GM12878 (cell line): ENCODE measurements around the gene KAZN. TPM values are rescaled to one million over a fixed set of nuclear protein-coding genes. Genes with fewer than 3 reads are reported as not detected.

ENCODE experiments used
- ATAC-seq: fragments of 200-7000 bp; cut with Tn5 transposase; 3 replicates; pipeline ENCODE4 v1.9.1; 2020; ENCODE audit warnings: mild to moderate bottlenecking, moderate library complexity
- BruUV-seq: library from RNA; stranded (reverse); fragments of 400-500 nt; replicated peaks from 2 replicates; lab custom pipeline; 2021; lab: Mats Ljungman, UMichigan
- CTCF ChIA-PET: fragments of 300-600 bp; sonication (Branson Sonifier 250); formaldehyde crosslinking; extraction: SDS; loops from one replicate; lab custom pipeline; 2021; ENCODE audit warnings: inconsistent platforms; lab: Yijun Ruan, JAX
- POLR2A ChIA-PET: fragments of 350-600 bp; formaldehyde crosslinking; extraction: SDS; loops from one replicate; lab custom pipeline; 2021; ENCODE audit warnings: inconsistent platforms; lab: Charles Lee
- RAD21 ChIA-PET: fragments of 300-600 bp; sonication (Branson Sonifier 250); formaldehyde crosslinking; loops from one replicate; lab custom pipeline; 2023; ENCODE audit warnings: antibody characterized with exemption; ENCODE audit not compliant: unreplicated experiment; lab: Charles Lee
- SMC1A ChIA-PET: fragments of 300-600 bp; sonication (Branson Sonifier 250); formaldehyde crosslinking; loops from one replicate; lab custom pipeline; 2023; ENCODE audit not compliant: unreplicated experiment, uncharacterized antibody; lab: Charles Lee
- DNase-seq: peaks from one replicate; pipeline ENCODE4 v3.0.0-alpha.2; 2011; ENCODE audit warnings: low read depth, low spot score
- FAIRE-seq: peaks from 3 replicates; lab custom pipeline; 2011; peaks lifted over from hg19 to GRCh38; lab: Jason Lieb, UNC
- H2AFZ ChIP-seq: 2 replicates; pipeline ENCODE4 v1.6.0; 2011; ENCODE audit warnings: low read depth, low read length, control low read depth; ENCODE audit not compliant: control insufficient read depth
- H3K27ac ChIP-seq: 2 replicates; pipeline ENCODE4 v1.5.1; 2011; ENCODE audit warnings: control low read depth; ENCODE audit not compliant: control insufficient read depth, insufficient read depth
- H3K27me3 ChIP-seq, 2 experiments: replicated peaks in 1 of 2; 2 replicates each; pipeline versions ENCODE4 v1.6.0 to v1.6.1; 2011; ENCODE audit warnings: low read length in 1 of 2; ENCODE audit not compliant: control insufficient read depth in 2 of 2, insufficient read depth in 2 of 2
- H3K36me3 ChIP-seq, 2 experiments: 2 replicates each; pipeline ENCODE4 v1.5.1; 2011; ENCODE audit warnings: low read length in 1 of 2; ENCODE audit not compliant: control insufficient read depth in 2 of 2, insufficient read depth in 2 of 2
- H3K4me1 ChIP-seq: 2 replicates; pipeline ENCODE4 v1.6.1; 2011; ENCODE audit warnings: mild to moderate bottlenecking, low read length, moderate library complexity, mixed read lengths; ENCODE audit not compliant: control insufficient read depth, insufficient read depth
- H3K4me2 ChIP-seq: 2 replicates; pipeline ENCODE4 v1.6.0; 2011; ENCODE audit warnings: control low read depth; ENCODE audit not compliant: control insufficient read depth, insufficient read depth
- H3K4me3 ChIP-seq: fragments of 200-600 bp; sonication (generic); 2 replicates; pipeline ENCODE4 v1.5.1; 2016
- H3K79me2 ChIP-seq: 2 replicates; pipeline ENCODE4 v1.6.0; 2011; ENCODE audit warnings: low read length; ENCODE audit not compliant: control insufficient read depth, insufficient read depth
- H3K9ac ChIP-seq: 2 replicates; pipeline ENCODE4 v1.8.0; 2011; ENCODE audit warnings: low read length, control low read depth, mixed read lengths; ENCODE audit not compliant: control insufficient read depth, insufficient read depth
- H3K9me3 ChIP-seq: replicated peaks from 3 replicates; pipeline ENCODE4 v1.5.1; 2011; ENCODE audit warnings: mild to moderate bottlenecking, low read length; ENCODE audit not compliant: control insufficient read depth, insufficient read depth
- H4K20me1 ChIP-seq: 2 replicates; pipeline ENCODE4 v1.6.0; 2011; ENCODE audit not compliant: control insufficient read depth, insufficient read depth
- BACH1 ChIP-seq: fragments of 450-650 bp; IDR thresholded peaks from 2 replicates; pipeline ENCODE4 v1.6.1; 2017; ENCODE audit warnings: mild to moderate bottlenecking, borderline replicate concordance
- RUNX3 ChIP-seq: IDR thresholded peaks from 2 replicates; pipeline ENCODE4 v1.6.1; 2012; ENCODE audit warnings: low read length, inconsistent platforms
- WGBS: methylation state at CpG from one replicate; pipeline ENCODE4 v1.1.6; 2016; ENCODE audit warnings: low lambda C conversion rate; ENCODE audit not compliant: insufficient replicate concordance, insufficient coverage; ENCODE audit errors: missing lambda C conversion rate; 5-methylcytosine and 5-hydroxymethylcytosine counted together
- in situ Hi-C: fragments of 300-500 bp; cut with MboI; formaldehyde crosslinking; loops from 9 replicates; pipeline ENCODE4 v1.14.3; 2018; ENCODE audit warnings: mixed read lengths
- intact Hi-C: fragments of 100-400 bp; cut with micrococcal nuclease; formaldehyde crosslinking; loops from one replicate; pipeline ENCODE4 v1.14.2; 2022; ENCODE audit not compliant: unreplicated experiment
- polyA plus RNA-seq, 11 experiments: library from polyadenylated mRNA; depleted of rRNA in 4 of 11; unstranded in 6 of 11; stranded (reverse) in 5 of 11; fragments of >200 nt; fragmentation: Nextera tagmentation in 4 of 11; fragmentation: Illumina TruSeq in 1 of 11; extraction: Ambion mirVana in 4 of 11; extraction: Trizol in 1 of 11; gene quantifications; 1 replicate in 1 of 11; 2 replicates in 10 of 11; pipeline versions ENCODE4 v1.2.1 to v1.2.3, GENCODE V29; 2011 to 2016; ENCODE audit warnings: inconsistent platforms in 2 of 11, missing spikeins in 2 of 11, low read depth in 1 of 11
- total RNA-seq, 4 experiments: library from RNA; depleted of rRNA in 3 of 4; stranded (reverse); fragments of >200 nt in 3 of 4; fragmentation: Illumina TruSeq in 1 of 4; extraction: Trizol in 1 of 4; gene quantifications; 2 replicates each; pipeline versions ENCODE4 v1.2.1 to v1.2.3, GENCODE V29; 2013 to 2021
- TF ChIP-seq, protein P1 (sequence below): IDR thresholded peaks from 2 replicates; pipeline ENCODE4 v1.6.1; 2012; ENCODE audit warnings: low read length, inconsistent platforms
- TF ChIP-seq, protein P2 (sequence below): fragments of 450-650 bp; IDR thresholded peaks from 2 replicates; pipeline ENCODE4 v1.6.1; 2016; ENCODE audit warnings: mild to moderate bottlenecking

Gene KAZN
- total and polyA plus RNA-seq, 10 of the 15 experiments (the other 5 are each of a cell fraction or from before 2014, with no cell fraction given), result 0.72 to 4.0 (median 1.2) TPM

DNA sequence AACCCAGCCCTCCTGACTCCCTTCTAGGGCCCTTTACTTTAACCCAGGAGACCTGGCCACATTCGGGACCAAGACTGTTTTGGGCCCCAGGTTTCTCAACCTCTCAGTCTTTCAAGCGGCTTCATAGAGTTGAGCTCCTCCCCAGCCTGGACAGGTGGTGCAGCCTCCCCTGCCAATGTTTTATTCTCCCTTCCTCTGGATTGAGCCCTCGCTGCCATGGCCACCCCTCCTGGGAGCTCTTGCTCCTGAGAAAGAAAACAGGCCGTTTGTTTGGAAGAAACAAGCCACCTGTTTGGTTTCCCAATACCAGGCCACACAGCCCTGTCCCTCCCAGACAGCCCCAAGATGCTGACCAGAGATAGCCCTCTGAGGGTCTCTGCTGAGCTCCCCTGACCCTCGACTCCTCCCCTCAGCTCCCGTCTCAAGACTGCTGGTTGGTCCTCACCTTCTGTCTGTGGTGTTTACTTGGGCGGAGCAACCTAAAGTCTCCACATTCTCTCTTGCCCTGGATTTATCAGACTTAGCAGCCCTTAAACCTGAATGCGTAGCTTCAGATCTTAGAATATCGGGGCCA, 558.4 kb downstream of the KAZN start (continued):
- TF ChIP-seq, protein P1, sequence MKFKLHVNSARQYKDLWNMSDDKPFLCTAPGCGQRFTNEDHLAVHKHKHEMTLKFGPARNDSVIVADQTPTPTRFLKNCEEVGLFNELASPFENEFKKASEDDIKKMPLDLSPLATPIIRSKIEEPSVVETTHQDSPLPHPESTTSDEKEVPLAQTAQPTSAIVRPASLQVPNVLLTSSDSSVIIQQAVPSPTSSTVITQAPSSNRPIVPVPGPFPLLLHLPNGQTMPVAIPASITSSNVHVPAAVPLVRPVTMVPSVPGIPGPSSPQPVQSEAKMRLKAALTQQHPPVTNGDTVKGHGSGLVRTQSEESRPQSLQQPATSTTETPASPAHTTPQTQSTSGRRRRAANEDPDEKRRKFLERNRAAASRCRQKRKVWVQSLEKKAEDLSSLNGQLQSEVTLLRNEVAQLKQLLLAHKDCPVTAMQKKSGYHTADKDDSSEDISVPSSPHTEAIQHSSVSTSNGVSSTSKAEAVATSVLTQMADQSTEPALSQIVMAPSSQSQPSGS, result no peak
- TF ChIP-seq, all 136 proteins: peak for 0

DNA sequence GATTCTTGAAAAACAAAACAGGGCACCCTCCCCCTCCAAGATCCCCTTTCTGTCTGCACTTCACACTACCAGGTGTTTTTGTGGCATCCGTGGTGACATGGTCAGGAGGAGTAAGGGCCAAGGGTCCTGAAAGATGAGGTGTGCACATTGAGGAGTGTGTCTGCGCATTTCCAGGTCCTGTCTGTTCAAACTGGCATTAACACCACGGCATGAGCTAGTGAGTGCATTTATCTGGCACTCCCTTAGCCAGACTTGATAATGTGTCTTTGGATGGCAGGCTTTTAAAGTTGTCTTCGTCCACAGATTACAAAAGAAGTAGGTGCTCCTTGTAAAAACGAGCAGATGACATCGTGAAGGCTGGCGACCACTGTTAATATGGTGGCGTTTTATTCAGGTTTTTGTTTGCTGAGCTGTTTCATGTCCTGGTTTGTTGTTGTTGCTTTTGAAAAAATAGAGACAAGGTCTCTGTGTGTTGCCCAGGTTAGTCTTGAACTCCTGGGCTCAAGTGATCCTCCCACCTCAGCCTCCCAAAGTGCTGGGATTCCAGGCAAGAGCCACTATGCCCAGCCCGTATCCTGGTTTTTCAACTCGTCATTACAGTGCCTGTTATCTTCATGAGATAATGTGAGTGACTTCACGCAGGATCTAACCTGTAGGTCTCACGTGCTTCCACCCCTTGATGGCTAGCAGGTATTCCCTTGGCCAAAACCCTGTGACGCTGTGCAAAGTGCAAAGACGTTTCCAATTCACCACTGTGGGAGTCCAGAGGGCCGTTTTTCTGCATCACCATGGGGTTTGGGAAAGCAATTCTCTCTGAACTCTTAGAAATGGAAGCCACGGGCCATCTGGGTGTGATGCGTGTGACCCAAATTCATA, 559.3 kb downstream of the KAZN start:
- no peak for FAIRE-seq
- no TSS peak for BruUV-seq

More for the DNA sequence above, 559.3 kb downstream of the KAZN start:
- TF ChIP-seq BACH1, result no peak
- TF ChIP-seq RUNX3, result 0 out of 2 replicates have a peak, but pooled peaks have one; percentile 6
- TF ChIP-seq, protein P2, sequence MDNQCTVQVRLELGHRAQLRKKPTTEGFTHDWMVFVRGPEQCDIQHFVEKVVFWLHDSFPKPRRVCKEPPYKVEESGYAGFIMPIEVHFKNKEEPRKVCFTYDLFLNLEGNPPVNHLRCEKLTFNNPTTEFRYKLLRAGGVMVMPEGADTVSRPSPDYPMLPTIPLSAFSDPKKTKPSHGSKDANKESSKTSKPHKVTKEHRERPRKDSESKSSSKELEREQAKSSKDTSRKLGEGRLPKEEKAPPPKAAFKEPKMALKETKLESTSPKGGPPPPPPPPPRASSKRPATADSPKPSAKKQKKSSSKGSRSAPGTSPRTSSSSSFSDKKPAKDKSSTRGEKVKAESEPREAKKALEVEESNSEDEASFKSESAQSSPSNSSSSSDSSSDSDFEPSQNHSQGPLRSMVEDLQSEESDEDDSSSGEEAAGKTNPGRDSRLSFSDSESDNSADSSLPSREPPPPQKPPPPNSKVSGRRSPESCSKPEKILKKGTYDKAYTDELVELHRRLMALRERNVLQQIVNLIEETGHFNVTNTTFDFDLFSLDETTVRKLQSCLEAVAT, result peak; percentile 94
- intact Hi-C loops (loop anchor here (5.0 kb wide), 1 partner anchor 90 kb away; the partner anchor contains the start of gene FHAD1), in situ Hi-C loops (no loop called here)
- H3K4me2 ChIP-seq, result peak overlapping the region; percentile 87
- ChIA-PET RAD21 (interaction anchor here (1.0 to 3.1 kb wide), 8 partner anchors 11 to 114 kb away, joined by 3 to 23 read pairs (median 12); partner anchors contain the start of gene FHAD1), SMC1A (interaction anchor here (0.7 to 5.5 kb wide), 13 partner anchors 11 to 113 kb away, joined by 3 to 52 read pairs (median 6); no protein-coding TSS in a partner anchor), POLR2A (interaction anchor here (1.1 to 2.6 kb wide), 3 partner anchors 10 to 91 kb away, joined by 3 to 10 read pairs (median 4); no protein-coding TSS in a partner anchor), CTCF (interaction anchor here (0.6 to 2.5 kb wide), 8 partner anchors 11 to 146 kb away, joined by 3 to 13 read pairs (median 5); no protein-coding TSS in a partner anchor)
- H3K4me1 ChIP-seq, result peaks cover 39% of the 10 kb centered on the region
- no peaks in the 10 kb centered on the region; a peak in 1 of 4 replicates for H3K36me3 ChIP-seq
- H3K9ac ChIP-seq, result no peak overlapping the region; the same call in 1 of the 2 replicates
- peaks cover 27% of the 10 kb centered on the region for H3K79me2 ChIP-seq
- peak overlapping the region; percentile 65; the same call in 1 of the 2 replicates for H3K4me3 ChIP-seq
- H4K20me1 ChIP-seq, result no peaks in the 10 kb centered on the region
- no peak overlapping the region for H2AFZ ChIP-seq
- DNase-seq, result no peak
- H3K27ac ChIP-seq, result peak overlapping the region; percentile 73; the same call in 1 of the 2 replicates
- WGBS, result 59% methylated on average over 17 of the region's 17 CpGs
- H3K27me3 ChIP-seq, result peaks cover 5 to 6% of the 10 kb centered on the region in 2 experiments; a peak in 2 of 4 replicates
- ATAC-seq, result no peak
- no peaks in the 10 kb centered on the region for H3K9me3 ChIP-seq
